Heart left ventricle (tissue), 13 donors: ENCODE measurements around the gene COL26A1.

Experiments used
- POLR2A ChIP-seq, 2 donors: fragments of 450-650 bp; IDR thresholded peaks; one replicate each; pipeline ENCODE4 v1.6.1; 2017; ENCODE audit warnings: antibody characterized with exemption in 2 of 2, mild to moderate bottlenecking in 2 of 2, moderate library complexity in 2 of 2
- TF ChIP-seq, protein P1 (sequence below), 12 donors: fragments of 200-600 bp; sonication (generic) in 4 of 12; IDR thresholded peaks; one replicate each; pipeline versions ENCODE4 v1.5.0 to v1.8.0; 2018 to 2022; ENCODE audit warnings: antibody characterized with exemption in 12 of 12, mild to moderate bottlenecking in 5 of 12
- donor health status: ischemic (EF 13 %, LVEDD 7.1; RV severe dilation, severe dysfunction).
- donor health status: DM: no; HTN: yes; CAD: no.
- donor health status: DM: no; HTN: no; CAD: no.
- donor health status: ischemic (EF 25% LVEDD 6.9; RV normal size, moderate dysfunction).
- donor health status: ischemic (EF 25% LVEDD 5.7; RV mildly dilated, moderate dysfunction).
- donor health status: ischemic (EF 35%, LVEDD 5.7; RV mildly dilated, moderate dysfunction).
- donor health status: nonischemic (EF 11% LVEDD 7.7; RV severe dilation, severe dysfunction).
- donor health status: DM: yes; HTN: yes; CAD: no.
- donor health status: PGD.
- donor health status: ischemic (EF 29% LVEDD 5.4; RV normal size, mild dysfunction).
- donor health status: nonischemic (EF 23%, LVEDD 6.1; RV moderate dilation, normal function).

GRCh38 chr7:101501351-101501750, 138.7 kb downstream of the COL26A1 start:
- TF ChIP-seq, protein P1, sequence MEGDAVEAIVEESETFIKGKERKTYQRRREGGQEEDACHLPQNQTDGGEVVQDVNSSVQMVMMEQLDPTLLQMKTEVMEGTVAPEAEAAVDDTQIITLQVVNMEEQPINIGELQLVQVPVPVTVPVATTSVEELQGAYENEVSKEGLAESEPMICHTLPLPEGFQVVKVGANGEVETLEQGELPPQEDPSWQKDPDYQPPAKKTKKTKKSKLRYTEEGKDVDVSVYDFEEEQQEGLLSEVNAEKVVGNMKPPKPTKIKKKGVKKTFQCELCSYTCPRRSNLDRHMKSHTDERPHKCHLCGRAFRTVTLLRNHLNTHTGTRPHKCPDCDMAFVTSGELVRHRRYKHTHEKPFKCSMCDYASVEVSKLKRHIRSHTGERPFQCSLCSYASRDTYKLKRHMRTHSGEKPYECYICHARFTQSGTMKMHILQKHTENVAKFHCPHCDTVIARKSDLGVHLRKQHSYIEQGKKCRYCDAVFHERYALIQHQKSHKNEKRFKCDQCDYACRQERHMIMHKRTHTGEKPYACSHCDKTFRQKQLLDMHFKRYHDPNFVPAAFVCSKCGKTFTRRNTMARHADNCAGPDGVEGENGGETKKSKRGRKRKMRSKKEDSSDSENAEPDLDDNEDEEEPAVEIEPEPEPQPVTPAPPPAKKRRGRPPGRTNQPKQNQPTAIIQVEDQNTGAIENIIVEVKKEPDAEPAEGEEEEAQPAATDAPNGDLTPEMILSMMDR (IDR thresholded peaks at IDR 0.05) = no peak
- no peak for TF ChIP-seq POLR2A (IDR thresholded peaks at IDR 0.05)
